ENCODE data around the gene PLA2G7. TPM values are rescaled to one million over a fixed set of nuclear protein-coding genes. Genes with fewer than 3 reads are reported as not detected.

Gene PLA2G7
- total and polyA plus RNA-seq, 2 donors (not counting 3 experiments of a cell fraction or from before 2014, with no cell fraction given) = not detected

GRCh38 chr6:46719099-46719498 lies 16.1 kb downstream of the PLA2G7 start:
- Histone ChIP-seq H3K4me1 (ENCODE audit: control insufficient read depth, extremely low read depth, insufficient read depth, low read length) (no peaks in the 10 kb centered on the region), H3K27me3 (ENCODE audit: control insufficient read depth in 2 of 2, insufficient read depth in 2 of 2, low read length in 2 of 2) (peaks cover 1 to 2% of the 10 kb centered on the region in 2 experiments), H3K4me2 (ENCODE audit: insufficient read depth, low read length) (no peak overlapping the region), H3K9ac (replicated peaks; ENCODE audit: extremely low read depth, insufficient read depth, low read length) (no peak overlapping the region), H3K9me3 (replicated peaks; ENCODE audit: control insufficient read depth, insufficient read depth, low read length) (no peaks in the 10 kb centered on the region), H3K79me2 (ENCODE audit: control insufficient read depth, insufficient read depth, low read length) (no peaks in the 10 kb centered on the region), H2AFZ (ENCODE audit: low read depth, low read length) (no peak overlapping the region), H3K36me3 (ENCODE audit: control insufficient read depth in 2 of 2, extremely low read depth in 1 of 2, insufficient read depth in 2 of 2, low read length in 2 of 2) (no peaks in the 10 kb centered on the region), H3K9me1 (replicated peaks; ENCODE audit: control insufficient read depth, extremely low read depth, insufficient read depth, low read length) (no peaks in the 10 kb centered on the region), H4K20me1 (replicated peaks; ENCODE audit: control insufficient read depth, extremely low read depth, insufficient read depth, low read length) (no peaks in the 10 kb centered on the region), H3K27ac (ENCODE audit: insufficient read depth, low read depth, low read length) (no peak overlapping the region), H3K4me3 (replicated peaks in 1 of 3; ENCODE audit: insufficient read depth in 1 of 3, low read depth in 1 of 3, low read length in 3 of 3) (no peak overlapping the region)
- CTCF ChIA-PET = no interaction called here
- POLR2A ChIA-PET = no interaction called here
- dilution Hi-C loops (cut with MboI; ENCODE audit: extremely low pct_ligation_motif_present, low sequenced_read_pairs) = no loop called here
- no TSS peak for BruUV-seq (replicated peaks)
- no peak for FAIRE-seq
- intact Hi-C loops (cut with micrococcal nuclease) = no loop called here
- TF ChIP-seq FOS (IDR thresholded peaks at IDR 0.05; ENCODE audit: borderline replicate concordance, insufficient read depth, low read length) = peak; percentile 11
- no peak for TF ChIP-seq CTCF (IDR thresholded peaks at IDR 0.05; ENCODE audit: extremely low read depth in 1 of 2, insufficient read depth in 1 of 2, low read depth in 1 of 2, low read length in 2 of 2)
- TF ChIP-seq MAX (IDR thresholded peaks at IDR 0.05; ENCODE audit: insufficient read depth, insufficient read length) = no peak
- no peak for TF ChIP-seq POLR2AphosphoS5 (IDR thresholded peaks at IDR 0.05; ENCODE audit: insufficient read depth, low read depth, low read length)
- TF ChIP-seq POLR2A (IDR thresholded peaks at IDR 0.05; ENCODE audit: low read depth, low read length) = no peak
- no peak for TF ChIP-seq JUN (IDR thresholded peaks at IDR 0.05; ENCODE audit: borderline replicate concordance, insufficient read depth, insufficient read length, low read depth)
- TF ChIP-seq EZH2 (IDR thresholded peaks at IDR 0.05; ENCODE audit: borderline replicate concordance, low read depth, low read length, severe bottlenecking) = no peak
- TF ChIP-seq GATA2 (IDR thresholded peaks at IDR 0.05; ENCODE audit: insufficient read depth, insufficient read length, low read depth, low read length) = no peak
- no peak for TF ChIP-seq MYC (IDR thresholded peaks at IDR 0.05; ENCODE audit: low read depth, low read length)
- no peak for DNase-seq (ENCODE audit: low read depth, low spot score)

Data from endothelial cell of umbilical vein (primary cell).